HG03432 (cell line): ENCODE results near the gene MFSD11.
"Not testable (repeated sequence)": the region's sequence is repeated elsewhere in the genome, so short reads cannot be mapped to it uniquely, and the experiment has no call there.

Source experiments
- ATAC-seq: cut with Tn5 transposase; IDR thresholded peaks from one replicate; pipeline ENCODE4 v1.9.1; 2021; ENCODE audit warnings: mild to moderate bottlenecking, moderate library complexity; ENCODE audit not compliant: unreplicated experiment

MFSD11 gene

DNA sequence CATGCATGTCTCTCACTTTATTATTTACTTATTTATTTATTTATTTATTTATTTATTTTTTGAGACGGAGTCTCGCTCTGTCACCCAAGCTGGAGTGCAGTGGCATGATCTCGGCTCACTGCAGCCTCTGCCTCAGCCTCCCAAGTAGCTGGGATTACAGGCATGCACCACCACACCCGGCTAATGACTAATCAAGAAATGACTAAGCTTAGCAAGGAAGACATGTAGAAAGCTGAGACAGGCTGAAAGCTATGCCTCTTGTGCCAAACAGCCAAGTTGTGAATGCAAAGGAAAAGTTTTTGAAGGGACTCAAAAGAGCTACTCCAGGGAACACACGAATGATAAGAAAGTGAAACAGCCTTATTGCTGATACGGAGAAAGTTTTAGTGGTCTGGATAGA lies 7.9 kb downstream of the MFSD11 start:
- ATAC-seq = not testable (repeated sequence)

DNA sequence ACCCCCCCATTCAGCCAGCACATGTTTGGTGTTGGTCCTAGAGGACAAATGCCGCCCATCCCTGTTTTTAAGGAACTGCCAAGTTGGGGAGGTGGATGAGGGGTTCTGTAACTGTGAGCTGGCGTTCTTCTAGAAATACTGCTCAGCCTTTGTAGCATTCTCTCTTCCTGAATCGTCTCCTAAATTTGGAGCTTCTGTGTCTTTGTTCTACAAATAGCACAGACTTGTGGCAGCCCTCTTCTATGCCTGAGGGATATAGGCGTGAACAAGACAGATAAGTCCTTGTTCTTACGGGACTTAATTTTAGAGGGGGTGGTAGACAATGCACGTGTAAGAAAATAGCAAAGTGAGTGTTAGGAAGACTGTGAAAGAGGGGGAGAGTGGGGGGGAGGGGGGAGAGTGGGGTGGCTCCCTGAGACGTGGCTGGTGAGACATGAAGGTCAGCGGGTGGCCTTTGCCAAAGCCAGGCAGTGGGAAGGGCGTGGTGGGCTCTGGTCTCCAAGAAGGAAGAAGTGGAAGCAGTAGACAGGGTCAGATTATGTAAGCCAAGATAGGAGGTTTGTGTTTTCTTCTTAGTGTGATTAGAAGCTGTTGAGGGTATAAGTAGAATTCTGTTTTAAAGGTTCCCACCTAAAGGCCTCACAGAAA lies 9.9 kb downstream of the MFSD11 start:
- no peak for ATAC-seq

DNA sequence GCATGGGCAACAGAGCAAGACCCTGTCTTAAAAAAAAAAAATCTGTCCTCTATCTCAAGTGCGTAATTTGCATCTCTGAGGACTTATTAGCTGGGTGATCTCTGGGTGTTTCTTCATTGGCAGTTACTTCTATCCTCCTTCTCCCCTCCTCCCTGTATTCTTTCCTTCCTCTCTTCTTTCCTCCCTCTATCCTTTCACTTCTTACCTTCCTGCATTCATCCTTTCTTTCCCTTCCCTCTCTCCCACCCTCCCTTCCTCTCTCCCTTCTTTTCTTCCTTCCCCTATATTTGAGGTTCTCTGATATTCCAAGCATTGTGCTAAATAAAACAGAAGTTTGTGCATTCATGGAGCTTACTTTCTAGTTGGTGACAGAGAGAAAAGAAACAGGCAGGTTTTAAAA lies 10.7 kb downstream of the MFSD11 start:
- ATAC-seq = no peak

DNA sequence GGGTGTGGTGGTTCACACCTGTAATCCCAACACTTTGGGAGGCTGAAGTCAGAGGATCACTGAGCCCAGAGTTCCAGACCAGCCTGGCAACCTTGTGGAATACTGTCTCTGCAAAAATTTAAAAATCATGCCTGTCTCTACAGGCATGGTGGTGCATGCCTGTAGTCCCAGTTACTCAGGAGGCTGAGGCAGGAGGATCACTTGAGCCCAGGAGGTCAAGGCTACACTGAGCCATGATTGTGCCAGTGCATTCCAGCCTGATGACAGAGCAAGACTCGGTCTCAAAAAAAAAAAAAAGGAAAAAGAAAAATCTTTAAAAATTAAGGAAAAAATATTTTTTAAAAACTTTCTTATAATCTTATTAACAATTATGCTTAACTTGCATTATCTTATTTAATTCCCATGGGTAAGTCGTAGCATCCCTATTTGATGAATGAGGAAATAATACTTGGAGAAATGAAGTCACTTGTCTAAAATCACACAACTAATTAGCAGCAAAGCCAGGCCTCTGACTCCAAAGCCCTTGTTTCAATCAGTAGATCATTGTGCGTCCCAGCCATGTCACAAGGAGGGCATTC lies 13.6 kb downstream of the MFSD11 start:
- ATAC-seq = no peak

DNA sequence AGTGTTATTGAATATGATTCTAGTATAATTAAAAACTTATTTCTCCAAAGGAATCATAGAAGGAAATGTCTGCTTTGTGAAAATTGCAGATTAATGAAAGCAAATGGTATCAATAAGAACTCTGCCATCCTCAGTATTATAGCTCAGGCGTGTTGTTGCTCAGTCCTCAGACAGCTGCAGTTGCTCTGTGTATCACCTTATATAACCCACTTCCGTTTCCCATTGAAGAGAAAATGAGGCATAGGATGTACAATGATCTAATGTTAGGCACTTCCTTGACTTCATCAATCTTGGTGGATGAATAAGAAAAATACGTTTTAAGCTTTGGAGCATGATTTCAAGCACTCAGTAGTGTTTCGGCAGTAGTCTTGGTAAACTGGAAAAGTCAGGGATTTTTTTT lies 14.1 kb downstream of the MFSD11 start:
- ATAC-seq = no peak

DNA sequence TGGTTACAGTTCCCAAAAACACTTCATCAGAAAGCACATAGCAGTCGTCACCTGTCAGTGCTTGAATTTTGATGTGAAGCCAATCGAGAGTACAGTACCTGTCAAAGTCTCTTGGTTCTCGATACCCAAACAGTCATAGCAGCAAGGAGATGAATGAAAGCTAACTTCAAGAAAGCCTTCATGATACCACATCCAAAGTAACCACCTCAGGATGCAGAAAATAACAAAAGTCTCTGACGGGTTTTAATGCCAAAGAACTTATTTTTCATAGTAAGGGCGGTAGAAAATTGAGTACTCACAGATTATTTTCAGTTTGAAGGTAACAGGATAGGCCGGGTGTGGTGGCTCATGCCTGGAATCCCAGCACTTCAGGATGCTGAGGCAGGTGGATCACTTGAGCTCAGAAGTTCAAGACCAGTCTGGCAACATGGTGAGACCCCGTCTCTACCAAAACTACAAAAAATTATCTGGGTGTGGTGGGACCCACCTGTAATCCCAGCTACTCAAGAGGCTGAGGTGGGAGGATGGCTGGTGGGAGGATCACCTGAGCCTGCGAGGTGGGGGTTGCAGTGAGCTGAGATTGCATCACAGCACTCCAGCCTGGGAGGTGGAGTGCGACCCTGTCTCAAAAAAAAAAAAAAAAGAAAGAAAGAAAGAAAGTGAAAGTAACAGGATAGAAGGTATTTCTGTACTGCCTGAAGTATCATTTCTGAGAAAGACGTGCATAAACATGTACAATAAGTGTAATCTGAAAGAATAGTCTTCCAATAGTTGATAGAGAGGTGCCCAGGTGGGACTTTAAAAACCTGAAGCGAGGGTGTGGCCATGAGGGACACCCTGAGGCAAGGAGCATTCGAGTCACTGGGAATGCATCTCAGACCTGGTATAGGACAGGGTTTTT lies 15.4 kb downstream of the MFSD11 start:
- ATAC-seq = no peak

DNA sequence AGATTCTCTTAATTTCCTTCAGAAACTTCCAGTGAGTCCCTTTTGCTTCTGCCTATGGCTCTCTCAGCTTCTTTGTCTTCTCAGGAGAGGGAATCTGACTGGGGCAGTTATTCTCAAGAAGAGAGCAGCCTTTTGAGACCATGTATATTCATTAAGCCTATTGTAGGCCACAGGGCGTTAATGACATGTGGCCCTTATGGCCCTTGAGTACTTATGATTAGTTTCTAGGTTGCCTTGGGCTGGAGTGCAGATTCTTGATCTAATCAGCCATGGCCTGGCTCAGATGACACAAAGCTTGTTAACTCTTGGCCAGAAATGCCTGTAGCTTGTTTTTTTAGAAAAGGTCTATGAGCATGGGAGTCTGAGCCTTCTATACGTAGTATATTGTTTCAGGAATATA lies 17.4 kb downstream of the MFSD11 start:
- no peak for ATAC-seq

DNA sequence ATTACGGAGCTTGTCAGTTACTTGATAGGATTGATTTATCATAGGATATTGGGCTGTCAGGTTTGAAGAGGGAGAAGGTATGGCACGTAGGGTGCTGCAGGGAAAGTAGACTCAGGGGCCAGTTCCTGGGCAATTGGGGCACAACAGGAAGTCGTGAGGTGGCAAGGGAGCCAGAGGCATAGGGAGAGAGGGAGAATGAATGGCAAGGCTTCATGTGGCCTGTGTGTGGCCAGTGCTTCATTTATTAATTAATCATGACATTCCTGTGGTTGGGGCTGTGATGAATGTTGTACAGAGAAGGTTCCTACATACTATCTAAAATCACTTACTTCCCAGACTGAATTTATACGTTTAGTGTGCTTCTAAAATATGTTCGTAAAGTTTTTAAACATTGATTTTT lies 19.3 kb downstream of the MFSD11 start:
- no peak for ATAC-seq

DNA sequence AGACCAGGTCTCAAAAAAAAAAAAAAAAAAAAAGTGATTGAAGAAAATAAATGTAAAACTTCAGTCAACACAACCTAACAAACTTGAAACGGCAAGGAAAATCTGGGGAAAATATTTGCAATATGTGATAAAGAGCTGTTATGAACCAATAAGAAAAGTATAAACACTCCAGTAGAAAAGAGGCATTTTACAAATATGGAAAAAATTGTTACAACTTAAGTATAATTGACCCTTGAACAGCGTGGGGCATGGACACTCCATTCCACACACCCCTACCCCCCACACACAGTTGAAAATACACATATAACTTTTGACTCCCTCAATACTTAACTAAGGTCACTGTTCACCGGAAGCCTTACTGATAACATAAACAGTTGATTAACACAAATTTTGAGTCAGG lies 20.7 kb downstream of the MFSD11 start:
- ATAC-seq = no peak

DNA sequence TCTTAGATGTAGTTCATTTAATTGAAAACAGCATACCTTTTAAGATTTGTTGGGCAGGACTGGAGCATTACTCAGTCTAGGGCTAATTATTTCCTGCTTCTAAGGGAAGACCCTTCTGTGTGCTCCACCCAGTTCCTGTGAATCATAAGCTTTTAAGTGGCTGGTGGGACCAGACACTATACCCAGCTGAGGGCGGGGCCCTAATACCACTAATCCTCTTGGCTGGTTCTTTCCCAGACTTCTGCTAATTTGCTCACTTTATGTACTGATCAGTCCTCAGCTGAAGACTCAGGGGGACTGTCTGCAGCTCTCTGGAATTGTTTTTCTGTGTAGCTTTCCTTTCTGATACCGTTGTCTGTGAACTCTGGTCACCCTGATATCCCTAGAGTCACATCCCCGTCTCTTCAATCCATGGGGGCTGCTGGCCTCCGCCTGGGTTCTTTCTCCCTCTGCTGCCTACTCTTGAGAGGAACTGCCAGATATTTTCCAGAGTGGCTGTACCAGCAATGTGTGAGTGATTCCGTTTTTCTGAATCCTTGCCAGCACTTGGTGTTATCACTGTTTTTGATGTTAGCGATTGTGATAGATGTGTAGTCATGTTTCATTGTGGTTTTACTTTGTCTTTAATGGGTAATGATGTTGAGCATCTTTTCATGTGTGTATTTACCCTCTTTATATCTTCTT lies 35.1 kb downstream of the MFSD11 start:
- no peak for ATAC-seq

DNA sequence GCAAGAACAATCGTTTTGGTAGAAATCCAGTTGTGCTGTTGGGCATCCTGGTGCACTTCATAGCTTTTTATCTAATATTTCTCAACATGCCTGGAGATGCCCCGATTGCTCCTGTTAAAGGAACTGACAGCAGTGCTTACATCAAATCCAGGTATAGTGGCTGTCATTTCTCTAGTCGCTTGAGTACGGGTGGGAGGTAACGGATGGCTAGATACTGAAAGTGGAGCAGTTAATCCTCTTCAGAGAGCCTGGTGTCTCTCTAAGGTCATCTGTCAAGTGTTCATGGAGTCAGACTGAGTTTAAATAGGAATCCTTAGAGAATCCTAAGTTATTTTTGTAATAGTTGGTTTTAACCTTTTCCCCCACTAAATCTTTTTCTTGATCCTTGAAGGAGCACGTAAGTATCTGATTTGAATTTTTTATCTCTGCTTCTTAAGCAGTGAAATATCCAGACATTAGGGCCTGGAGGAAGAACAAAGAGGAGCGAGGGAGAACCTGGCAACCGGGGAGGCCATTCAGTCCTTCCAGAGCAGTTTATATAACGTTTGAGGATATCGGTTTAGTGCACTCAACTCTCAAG lies 37.2 kb downstream of the MFSD11 start:
- no peak for ATAC-seq

DNA sequence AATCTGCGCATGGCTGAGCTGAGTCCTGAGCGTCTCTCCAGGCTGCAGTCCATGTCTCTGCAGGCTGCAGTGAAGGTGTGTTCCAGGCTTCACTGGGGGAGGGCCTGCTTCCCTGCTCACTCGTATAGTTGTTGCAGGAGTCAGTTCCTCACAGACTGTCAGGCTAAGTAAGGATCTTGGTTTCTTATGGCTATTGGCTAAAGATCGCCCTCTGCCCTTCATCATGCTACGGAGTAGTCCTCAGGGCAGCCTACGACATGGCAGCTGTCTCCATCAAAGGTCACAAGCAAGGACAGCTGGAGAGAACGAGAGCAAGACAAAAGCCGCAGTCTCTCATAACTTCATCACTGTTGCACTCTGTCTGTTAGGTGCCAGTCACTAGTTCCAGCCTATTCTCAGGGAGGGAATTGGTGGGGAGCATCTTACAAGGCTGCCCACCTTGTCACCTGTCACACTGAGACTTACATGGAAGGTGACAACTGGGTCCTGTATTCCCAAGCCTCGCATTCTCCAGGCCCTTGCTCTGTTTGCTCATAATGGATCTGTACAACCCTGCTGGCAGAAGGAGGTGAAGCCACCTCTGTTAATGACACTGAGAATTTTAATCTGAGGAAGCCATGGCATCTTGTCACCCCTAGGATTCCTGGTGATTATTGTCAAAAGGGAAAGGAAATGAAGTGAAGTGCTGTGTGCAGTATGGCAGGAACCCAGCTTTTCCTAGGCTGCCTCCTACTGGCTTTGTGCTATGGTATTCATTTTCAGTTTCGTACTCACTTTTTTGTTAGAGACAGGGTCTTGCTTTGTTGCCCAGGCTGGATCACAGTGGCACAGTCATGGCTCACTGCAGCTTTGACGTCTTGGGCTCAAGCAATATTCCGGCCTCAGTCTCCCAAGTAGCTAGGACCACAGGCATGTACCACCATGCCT lies 43.4 kb downstream of the MFSD11 start:
- no peak for ATAC-seq

DNA sequence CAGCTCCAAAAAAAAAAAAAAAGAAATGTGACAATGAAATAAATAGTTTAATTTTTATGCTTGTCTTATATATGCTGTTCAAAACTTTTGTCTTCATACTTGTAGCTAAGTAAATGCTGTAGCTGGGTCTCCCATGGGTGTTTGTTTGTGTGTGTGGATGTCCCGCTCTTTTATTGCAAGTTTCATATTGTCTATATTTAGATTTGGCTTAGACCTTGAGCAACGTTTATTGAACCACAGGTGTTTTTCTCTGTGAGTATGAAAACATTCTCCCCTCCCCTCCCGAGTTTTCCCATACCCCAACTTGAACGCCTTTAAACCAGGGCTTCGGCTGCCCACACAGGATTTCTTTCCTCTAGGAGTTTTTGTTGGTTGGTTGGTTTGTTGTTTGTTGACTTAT lies 45.2 kb downstream of the MFSD11 start:
- no peak for ATAC-seq

DNA sequence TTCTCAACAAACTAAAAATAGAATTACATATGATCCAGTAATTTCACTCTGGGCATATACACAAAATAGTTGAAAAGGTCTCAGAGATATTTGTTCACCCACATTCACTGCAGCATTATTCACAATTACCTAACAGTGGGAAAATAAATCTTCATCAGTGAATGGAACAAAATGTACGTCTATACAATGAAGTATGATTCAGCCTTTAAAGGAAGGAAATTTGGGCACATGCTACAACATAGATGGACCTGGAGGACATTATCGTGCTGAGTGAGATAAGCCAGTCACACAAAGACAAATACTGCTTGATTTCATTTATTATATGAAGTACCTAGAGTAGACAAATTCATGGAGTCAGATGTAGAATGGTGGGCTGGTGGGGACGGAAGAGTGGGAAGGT lies 47.0 kb downstream of the MFSD11 start:
- ATAC-seq = no peak

DNA sequence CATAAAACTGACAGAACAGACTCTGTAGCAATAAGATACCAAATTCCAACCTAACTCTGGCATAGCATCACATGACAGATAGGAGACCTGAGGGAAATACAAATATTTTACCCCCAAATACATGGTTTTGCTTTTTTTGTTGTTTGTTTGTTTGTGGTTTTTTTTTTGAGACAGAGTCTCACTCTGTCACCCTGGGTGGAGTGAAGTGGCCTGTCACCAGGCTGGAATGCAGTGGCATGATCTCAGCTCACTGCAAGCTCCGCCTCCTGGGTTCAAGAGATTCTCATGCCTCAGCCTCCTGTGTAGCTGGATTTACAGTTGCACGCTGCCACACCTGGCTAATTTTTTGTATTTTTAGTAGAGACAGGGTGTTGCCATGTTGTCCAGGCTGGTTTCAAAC lies 49.9 kb downstream of the MFSD11 start:
- ATAC-seq = not testable (repeated sequence)

DNA sequence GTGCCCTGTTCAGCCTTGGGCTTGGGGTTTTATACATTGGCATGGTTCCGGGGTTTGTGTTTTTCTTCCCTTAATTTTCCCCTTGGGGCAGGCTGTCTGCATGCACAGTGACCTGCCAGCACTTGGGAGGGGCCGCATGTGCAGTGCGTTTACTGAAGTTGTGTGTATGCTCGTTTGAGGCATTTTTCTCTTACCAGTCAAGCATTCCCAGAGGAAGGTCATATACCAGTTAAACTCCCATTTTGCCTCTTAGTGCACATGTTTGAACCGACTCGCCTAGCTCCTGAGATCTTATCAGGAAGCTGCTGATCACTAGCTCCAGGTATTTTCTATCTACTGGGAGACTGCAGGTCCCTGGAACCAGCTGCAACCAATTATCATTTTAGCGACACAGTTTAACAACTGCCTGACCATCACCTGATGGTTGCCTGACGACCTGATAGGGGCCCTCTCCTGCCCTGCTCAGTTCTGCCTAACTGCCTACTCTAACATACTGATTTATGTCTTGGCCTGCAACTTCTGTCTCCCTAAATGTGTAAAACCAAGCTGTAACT lies 51.4 kb downstream of the MFSD11 start:
- ATAC-seq = no peak

DNA sequence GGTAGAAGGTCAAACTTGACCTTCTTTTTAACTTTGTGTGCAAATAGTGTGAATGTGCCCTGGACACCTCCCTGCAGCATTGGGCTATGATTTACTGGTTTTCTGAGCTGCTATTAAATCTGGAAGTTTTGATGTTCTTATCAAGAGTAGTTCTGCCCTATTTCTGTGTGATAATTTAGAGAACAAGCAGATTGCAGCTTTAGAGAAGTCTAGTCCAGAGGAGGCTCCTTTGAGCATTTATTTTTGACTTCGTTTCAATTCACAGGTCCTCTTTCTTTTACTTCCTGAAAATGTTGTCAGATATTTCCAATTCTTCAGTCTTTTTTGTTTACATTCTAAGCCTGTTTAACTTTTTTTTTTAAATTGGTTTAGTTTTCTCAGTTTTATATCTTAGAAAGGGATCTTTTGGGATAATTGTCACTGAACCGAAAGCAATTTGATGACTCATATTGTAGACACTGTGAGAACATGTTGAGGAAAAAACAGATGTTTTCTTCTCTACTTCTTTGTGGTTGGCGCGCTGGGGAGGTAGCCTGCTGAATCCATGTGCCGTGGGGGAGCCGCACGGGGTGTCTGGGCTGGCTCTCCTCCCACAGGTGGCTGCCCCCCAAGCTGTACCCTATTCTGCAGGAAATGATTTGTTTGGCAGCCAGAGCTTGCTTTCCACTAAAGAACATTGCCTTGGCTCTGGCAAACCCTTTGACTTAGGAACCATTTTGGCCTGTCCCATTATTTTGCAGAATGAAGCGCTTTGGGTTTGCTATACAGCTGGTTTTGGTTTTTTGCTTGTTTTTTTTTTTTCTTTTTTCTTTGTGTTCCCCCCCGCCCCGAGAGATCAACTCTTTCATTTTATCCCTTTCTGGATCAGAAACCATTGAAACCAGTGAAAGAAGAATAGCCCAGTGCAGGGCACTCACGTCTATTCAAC lies 53.4 kb downstream of the MFSD11 start:
- no peak for ATAC-seq

DNA sequence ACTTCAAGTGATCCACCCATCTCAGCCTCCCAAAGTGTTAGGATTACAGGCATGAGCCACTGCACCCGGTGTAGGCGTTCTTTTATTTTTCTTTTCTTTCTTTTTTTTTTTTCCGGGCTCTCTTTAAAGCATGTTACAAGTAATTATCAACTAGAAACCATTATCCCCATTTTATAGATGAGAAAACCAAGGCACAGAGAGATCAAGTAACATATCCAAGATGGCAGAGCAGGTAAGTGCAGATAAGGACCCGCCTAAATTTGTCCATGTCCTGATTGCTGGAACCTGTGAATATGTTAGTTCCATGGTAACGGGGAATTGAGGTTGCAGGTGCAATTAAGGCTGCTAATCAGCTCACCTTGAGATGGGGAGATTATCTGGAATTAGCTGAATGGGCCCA lies 54.4 kb downstream of the MFSD11 start:
- ATAC-seq = no peak

DNA sequence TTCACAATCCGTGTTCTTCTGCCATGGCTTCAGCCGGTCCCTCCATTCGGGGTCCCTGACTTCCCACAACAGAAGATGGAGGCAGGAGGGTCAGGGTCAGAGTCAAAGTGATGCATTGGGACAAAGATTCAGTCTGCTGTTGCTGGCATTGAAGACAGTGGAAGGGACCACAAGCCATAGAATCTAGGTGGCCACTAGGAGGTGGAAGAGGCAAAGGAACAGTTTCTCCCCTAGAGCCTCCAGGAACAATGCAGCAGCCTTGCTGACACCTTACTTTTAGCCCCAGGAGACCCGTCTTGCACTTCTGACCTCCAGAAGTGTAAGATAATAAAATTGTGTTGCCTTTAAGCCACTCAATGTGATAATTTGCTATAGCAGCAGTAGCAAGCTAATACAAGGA lies 55.9 kb downstream of the MFSD11 start:
- ATAC-seq = no peak
